OCI-M2 (cell line): ENCODE measurements around the gene FBXO44.

ENCODE experiments used
- DNase-seq: peaks from one replicate; lab custom pipeline; 2025; ENCODE audit not compliant: unreplicated experiment; lab: John Stamatoyannopoulos, UW

Gene FBXO44

DNA sequence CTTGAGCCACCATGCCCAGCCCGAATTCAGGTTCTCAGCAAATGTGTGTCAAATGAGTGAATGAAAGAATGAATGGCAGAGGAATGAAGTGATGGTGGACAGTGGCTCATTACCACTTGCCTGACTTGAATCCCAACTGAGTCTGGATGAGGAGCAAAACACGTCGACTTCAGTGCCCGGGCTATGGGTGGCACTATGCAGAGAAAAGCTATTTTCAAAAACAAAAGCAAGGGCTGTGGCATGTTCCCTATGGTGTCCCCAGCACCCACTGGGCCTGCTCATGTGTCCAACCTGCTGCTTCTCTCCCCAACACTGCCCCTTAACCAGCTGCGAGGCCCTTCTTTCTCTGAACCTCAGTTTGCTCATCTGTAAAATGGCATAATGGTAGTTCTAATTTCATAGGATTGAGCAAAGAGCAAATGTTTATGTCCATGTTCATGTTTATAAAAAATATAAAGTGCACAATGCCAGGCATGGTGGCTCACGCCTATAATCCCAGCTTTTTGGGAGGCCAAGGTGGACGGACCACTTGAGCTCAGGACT, 30.6 kb downstream of the FBXO44 start:
- DNase-seq: no peak

DNA sequence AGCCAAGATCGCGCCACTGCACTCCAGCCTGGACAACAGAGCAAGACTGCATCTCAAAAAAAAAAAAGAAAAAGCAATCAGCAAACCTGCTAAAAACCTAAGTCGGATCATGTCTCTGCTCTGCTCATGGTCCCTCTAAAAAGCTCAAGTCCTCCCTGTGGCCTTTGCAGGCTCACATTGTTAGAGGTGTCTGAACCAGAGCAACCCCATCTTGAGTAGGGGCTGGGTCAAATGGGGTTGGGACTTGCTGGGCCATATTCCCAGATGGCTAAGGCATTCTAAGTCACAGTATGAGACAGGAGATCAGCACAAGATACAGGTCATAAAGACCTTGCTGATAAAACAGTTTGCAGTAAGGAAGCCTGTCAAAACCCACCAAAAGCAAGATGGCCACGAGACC, 33.8 kb downstream of the FBXO44 start:
- DNase-seq: no peak

DNA sequence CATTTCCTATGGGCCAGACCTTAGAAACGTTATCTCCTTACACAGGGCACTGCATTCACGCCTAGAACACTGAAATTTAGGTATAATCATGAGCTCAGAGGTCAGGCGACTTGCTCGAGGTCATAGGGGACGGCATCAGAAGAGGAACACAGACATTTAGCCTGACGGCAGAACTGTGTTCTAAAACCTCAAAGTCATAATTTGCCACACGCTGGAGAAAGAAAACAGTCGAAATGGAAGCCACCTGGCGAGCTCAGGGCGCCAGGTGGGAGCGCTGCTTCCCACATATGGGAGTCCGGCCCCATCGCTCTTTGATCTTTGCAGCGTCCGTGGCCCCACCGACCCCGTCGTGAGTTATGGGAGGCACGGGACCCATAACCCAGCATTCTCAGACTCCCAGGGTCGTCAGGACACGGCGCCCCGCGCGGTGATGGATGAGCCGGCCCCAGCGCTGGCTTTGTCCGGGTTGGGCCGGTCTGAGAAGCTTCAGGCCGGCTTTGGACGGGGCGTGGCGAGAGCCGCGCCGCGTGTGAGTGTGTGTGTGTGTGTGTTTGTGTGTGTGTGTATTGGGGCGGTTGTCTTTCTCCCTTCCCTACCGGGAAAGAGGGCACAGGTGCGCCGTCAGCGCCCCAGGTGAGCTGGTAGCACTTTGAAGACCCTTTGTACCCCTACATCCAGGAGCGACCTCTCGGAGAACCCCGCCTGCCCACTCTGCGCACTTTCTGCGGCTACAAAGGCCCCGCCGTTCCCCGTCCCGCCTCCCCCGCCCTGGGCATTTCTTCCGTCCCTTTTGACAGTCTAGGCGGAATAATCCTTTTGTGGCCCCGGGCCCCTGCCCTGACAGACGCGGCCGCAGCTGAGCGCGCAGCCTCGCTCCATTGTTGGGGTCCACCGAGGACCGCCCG, 36.0 kb downstream of the FBXO44 start:
- DNase-seq: no peak

DNA sequence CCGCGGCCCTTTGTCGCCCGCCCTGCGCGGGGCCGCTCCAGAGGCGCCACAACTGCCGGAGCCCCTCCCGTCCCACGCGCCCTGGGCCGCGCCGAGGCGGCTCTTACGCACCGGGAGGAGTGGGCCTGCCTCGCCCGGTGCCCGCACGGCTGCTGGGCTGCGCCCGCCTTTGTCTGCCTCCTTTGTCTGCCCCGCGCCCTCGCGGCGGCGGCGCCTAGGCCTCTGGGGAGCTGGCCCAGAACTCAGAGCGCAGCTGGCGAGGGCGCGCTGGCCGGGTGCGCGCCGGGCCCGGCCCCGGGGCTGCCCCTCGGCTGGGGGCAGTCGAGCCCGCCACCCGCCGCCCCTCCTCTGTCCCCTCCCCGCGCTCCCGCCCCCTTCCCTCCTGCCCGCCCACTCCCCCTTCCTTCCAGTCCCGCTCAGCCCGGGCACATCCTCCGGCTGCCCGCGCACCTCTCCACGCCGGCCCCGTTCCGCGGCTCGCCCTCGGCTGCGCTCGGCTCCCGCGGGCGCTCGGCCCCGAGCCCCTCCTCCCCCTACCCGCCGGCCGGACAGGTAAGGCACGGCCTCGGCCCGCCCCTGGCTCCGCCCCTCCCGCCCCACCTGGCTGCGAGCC, 36.7 kb downstream of the FBXO44 start, which contains the start of gene DRAXIN:
Gene DRAXIN (plus strand): TSS at position 409 of the 613 bp plus-strand sequence. CDS start 14,549 bp downstream, outside the sequence.
- DNase-seq: no peak

DNA sequence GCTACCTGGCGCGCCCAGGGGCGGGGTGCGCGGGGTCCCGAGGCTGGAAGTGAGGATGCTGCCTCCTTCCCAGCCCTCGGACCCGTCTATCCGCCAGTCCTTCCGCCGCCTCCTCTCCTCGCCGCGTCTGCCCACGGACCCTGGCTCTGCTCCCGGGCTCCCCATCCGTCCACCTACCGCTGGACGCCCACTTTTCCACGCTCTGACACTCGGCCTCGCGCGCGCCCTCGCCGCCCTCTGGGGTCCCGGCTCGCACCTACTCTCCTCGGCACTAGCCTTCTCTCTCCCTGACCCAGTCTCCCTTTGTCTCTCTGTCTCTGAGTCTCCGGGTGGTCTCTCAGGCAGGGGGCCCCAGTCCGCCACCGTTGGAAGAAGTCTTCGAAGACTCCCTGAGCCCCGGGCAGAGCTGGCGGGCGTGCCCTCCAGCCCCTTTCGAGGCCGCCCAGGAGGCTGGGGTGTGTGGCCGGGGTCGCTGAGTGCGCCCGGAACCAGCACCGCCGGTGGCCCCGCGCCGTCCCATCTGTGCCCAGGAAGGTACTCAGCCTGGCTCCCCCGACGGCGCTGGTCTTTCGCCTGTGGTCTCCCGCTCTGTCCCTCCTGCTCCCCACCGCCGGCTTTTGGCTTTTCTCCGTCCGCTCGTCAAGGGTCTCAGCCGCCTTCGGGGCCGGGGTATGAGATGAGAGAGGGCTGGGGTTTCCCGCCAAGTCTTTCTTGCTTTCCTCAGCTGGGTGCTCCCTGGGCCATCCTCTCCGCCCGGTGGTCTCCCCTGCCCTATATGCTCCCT, 37.4 kb downstream of the FBXO44 start:
- no peak for DNase-seq

DNA sequence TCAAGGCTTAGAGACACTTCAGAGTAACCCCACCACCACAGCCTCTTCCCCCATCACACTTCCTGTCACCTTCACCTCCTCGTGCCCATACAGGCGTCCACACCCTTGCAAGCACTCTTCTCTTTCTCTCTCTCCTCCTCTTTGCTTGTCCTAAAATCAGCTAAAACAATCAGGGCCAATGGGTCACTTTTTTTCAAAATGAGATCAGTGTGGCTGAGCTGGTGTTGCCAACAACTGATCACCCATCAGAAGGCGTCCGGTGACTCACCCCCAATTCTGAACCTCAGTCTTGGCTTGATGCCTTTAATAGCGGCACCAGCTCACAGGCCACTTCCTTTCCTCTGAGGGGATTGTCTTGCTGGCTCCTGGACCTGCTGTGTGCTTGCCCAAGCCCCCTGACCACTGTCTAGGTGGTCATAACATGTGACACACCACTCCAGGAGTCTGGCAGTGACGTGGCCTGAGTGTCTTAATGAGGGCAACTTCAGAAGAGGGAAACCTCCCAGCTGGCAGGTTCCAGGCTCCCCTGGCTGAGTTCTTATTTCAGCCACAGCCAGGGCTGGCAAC, 38.4 kb downstream of the FBXO44 start:
- no peak for DNase-seq

DNA sequence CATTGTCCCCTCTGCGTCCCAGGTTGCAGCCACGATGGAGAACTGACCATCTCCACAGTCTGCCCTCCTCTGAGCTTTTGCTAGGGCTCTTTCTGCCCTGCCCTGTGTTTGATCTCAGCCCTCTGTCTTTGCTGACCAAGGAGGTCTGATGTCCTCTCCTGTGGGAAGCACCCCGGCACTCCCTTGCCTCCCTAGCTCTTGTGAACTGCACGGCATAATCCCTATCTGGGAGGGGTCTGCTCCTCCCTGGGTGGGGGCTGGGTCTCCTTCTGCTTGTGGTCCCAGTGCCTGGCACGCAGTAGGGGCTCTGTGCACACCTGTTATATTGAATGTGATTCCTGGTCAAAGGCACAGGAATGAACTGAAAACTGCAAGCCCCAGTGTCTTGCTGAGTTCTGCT, 39.2 kb downstream of the FBXO44 start:
- no peak for DNase-seq

DNA sequence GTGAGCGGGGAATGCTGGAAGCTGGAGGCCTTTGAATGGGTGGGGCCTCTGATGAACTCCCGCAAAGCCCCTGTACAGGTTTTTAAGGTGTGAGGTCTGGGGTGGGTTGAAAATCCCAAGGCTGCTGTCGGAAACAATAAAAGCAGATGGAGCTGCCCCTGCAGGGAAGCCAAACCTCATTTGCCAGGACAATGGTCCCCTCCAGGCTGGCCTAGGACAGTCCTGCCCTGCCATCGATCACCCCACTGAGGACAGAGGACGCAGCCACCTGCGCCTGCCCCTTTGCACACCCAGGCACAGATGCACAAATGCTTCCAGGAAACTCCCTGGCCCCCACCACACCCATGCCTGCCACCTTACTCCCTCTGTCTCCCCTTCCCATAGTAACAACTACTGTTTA, 41.2 kb downstream of the FBXO44 start:
- DNase-seq: no peak

DNA sequence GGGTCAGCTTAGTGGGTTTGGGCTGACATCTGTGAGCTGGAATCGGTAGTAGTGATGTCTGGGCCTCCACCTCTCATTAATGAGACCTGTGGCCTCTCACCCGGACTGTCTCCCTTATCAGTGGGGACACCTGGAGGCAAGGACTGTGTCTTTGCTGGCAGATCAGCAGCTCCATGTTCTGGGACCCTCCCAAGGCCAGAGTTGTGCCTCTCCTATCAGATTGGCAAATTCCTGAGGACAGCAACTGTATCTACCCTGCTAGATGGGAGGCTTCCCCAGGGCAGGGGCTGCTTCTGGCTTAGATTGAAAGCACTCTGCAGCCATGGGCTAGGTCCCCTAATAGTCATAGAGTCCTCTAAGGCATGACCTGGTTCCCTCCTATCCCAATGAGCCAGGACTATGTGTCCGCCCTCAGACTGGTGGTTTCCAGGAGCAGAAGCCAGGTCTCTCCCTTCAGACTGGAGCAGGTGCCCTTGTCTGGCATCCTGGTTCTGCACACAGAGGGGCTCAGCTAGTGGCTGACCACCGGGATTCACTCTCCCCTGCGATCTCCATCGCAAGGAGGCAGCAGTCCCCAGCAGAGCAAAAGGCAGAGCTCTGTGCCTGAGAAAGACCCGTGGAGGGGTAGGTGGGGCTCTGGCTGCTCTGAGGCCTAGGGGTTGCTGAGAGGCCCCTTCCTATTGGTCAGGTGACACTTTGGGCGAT, 42.7 kb downstream of the FBXO44 start:
- no peak for DNase-seq

DNA sequence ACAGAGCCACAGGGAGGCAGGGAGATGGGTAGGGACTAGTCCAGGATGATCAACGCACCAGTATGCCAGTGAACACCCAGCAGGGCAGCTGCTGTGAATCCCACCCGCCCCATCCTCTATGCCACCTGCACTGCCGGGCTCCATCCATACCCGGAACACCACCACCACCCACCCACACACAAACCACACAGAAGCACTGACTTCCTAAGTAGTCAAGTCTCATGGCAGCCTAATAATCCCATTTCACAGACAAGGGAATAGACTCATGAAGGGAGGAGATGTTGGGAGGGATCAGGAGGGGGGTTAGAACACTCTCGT, 43.2 kb downstream of the FBXO44 start:
- DNase-seq: no peak

DNA sequence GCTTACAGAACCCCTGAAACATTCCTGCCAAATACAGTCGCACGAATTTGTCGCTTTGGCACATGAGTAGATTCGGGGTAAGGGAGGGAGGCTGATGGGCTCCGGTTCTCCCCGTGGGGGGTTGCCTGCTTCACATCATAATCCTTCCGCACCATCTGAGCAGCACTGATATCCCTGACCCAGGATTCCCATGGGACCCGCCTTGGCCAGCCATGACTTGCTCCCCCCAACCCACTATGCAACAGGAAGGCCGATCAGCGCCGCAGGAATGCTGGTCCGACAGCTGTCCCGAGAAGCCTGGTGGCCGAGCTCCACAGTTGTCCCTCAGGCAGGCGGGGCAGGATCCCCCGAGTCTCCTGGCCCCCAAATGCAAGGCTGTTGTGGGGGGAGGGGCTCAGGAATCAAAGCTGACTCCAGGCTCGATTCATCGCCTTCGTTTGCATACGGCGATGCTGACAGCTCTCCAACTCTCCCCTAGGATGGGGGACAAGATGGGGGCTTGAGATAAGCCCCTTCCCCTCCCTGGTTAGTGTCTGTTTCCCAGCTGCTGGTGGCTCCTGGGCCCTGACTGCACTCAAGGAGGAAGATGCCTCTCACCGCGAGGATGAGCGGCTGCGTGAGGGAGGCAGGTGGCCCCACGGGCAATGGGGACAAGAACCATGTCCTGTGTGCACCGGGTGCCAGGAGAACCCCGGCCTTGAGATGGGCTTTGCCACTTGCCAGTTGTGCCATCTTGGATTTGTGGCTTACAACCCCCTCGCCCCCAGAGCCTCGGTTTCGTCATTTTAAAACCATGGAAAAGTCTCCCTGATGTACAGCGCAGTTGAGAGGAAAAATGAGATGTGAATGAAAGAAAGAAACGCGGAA, 46.2 kb downstream of the FBXO44 start:
- DNase-seq: no peak

DNA sequence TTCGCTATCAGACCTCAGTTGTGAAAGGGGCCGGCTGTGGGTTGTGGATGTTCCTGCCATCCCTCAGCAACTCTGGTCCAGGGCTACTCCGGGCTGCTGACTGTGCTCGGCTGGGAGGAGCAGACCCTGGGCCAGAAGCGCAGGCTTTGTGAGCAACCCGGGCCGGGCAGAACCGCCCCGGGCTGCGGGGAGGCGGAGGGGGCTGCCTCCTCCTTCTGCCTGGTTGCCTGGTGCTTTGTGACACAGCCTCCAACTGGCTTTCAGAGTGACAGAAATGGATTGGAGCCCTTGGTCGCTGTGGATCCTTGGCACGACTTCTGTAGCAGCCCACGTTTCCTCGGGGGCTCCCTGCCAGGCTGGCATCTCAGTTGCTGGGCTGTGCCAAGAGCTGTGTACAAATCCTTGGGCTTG, 46.9 kb downstream of the FBXO44 start:
- no peak for DNase-seq

DNA sequence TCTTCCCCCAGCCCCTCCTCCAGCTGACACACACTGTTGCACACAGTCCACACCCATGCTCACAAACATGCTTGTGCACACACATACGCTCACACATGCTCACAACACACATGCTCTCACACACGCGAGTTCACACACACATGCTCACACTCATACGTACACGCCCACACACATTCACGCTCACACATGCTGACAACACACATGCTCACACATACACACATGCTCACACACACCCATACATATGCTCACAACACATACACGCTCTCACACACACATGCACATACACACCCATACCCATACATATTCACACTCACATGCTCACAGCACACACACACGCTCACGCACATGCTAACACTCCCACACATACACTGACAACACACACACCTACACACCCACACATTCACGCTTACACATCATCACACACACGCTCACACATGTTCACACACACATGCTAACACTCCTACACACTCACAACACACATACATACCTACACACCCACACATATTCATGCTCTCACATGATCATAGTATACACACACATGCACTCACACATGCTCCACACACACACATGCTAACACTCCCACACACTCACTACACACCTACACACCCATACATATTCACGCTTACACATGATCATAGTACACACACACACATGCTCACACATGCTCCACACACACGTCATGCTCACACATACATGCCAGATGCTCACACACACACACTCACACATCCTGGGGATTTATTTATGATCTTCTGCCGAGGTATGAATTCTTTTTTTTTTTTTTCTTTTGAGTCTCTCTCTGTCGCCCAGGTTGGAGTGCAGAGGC, 47.5 kb downstream of the FBXO44 start:
- no peak for DNase-seq

DNA sequence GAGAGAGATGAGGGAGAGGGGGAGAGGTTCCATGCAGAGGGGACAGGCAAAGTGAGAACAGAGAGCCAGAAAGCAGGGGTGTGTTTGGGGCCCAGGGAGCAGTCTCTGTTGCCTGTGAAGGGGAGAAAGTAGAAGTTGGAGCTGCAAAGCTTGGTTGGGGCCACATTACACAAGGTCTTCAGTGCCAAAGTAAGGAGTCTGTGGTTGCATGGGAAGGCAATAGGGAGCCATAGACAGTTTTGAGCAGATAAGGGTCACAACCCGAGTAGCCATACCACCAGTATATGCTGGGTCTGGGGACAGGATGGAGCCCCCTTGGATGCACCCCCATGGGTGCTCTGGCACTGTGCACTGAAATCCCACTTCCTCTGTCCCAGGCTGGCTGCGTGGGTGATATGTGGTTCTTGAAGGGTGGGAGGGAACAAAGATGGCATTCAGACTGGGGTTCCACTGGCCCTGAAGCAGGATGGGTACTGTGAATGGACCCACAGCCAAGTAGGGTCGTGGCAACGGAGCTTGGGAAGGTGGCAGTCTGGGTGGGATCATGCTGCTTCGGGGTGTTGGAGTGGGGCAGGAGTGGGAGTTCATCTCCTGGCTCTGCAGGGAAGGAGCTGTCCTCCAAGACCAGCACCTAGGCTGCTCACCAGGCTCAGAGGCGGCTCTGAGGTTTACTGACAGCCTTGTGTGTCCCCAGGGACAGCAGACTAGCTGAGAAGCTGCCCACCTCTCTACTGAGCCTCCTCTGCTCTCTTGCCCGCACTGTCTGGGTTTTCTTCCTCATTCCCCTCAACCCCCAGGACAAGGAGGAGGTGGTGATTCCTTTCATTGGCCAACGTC, 48.9 kb downstream of the FBXO44 start:
- DNase-seq: no peak

DNA sequence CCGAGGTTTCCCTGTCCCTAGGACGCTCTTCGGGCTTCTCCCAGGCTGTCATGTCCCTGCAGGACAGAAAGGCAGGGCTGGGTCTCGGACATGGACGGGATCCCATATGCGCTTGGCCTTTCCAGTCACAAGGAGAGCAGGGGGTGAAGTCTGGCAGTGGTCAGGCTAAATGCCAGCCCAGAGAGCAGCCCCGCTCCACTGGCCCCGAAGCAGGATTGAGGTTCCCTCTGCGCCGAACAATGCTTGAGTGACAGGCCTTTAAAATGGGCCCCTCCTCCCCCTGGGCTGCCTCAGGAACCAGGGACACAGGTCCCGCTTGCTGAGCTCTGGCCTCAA, 49.5 kb downstream of the FBXO44 start:
- no peak for DNase-seq

DNA sequence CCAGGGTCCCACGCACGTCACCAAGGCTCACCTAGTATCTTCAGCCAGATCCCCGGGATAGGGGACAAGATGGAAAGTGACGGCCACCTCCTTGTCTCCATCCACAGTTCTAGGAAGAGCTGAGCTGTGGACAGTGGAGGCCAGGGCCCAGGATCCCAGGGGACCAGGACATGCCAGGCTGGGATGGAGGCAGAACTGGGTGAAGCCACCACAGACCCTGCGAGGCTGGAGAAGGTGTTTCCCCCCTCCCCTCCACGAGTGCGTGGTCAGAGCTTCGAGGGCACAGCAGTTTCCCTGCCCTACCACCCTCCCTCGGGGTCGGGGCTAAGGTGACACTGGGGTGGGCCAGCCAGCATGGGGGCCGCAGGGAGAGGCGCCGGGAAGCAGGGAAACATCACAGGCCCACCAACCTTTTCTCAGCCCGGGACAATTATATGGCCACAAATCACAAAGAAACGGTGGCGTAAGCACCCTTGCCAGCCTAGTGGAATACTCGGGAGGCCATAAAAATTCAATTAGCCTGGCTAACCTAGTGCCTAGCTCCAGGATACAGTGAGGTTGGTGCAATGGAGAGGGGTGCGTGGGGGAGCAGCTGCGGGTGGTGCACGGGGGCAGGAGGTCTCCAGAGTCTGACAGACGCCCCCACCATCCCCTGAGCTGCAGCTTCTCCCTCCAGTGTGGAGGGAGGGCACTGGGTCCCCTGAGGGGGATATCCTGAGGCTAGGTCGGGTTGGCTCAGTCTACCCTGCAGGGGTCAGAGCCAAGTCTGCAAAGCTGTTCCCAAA, 50.2 kb downstream of the FBXO44 start:
- no peak for DNase-seq

DNA sequence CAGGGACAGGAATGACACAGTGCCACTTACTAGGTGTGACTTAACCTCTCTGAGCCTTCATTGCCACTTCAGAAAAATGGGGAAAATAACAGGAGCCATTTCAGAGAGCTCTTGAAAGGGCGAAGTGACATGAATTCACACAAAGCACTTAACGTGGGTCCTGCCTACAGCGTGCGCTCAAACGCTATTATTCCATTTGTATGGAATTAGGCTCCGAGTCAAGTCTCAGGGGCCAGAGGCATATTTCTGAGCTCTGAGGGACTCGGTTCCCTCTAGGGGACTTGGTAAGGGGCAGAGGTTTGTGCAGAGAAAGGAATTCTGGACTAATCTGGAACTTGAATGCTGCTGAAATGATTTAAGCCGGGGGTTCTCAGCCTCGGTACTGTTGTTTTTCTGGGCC, 50.9 kb downstream of the FBXO44 start:
- DNase-seq: no peak
